GM21619 (cell line): ENCODE results near the gene CIB1.
A peak's percentile ranks its signal among the peaks of the same experiment; 100 is the strongest.
"Not testable (repeated sequence)": the region's sequence is repeated elsewhere in the genome, so short reads cannot be mapped to it uniquely, and the experiment has no call there.

Experiments
- ATAC-seq: cut with Tn5 transposase; IDR thresholded peaks from one replicate; pipeline ENCODE4 v1.9.1; 2021; ENCODE audit not compliant: unreplicated experiment

Gene CIB1

GRCh38 chr15:90233387-90234095, at the start of gene CIB1:
CIB1 (minus strand) TSS chr15:90233941; CDS start chr15:90233885, 56 bp downstream.
- ATAC-seq, result peak; percentile 74

- ATAC-seq, result not testable (repeated sequence)
These were observed 47.9 kb upstream of the CIB1 start for GRCh38 chr15:90281637-90282036.

GRCh38 chr15:90280743-90281142, 47.0 kb upstream of the CIB1 start:
- not testable (repeated sequence) for ATAC-seq

- ATAC-seq, result not testable (repeated sequence)
These were observed 44.7 kb upstream of the CIB1 start for GRCh38 chr15:90278467-90278866.

GRCh38 chr15:90271459-90272166, 37.9 kb upstream of the CIB1 start:
- no peak for ATAC-seq

GRCh38 chr15:90270502-90271150, 36.9 kb upstream of the CIB1 start:
- no peak for ATAC-seq

GRCh38 chr15:90268415-90268814, 34.7 kb upstream of the CIB1 start:
- ATAC-seq, result no peak

- no peak for ATAC-seq
These were observed 32.7 kb upstream of the CIB1 start for GRCh38 chr15:90266485-90266884.

- ATAC-seq, result no peak
These were observed 32.3 kb upstream of the CIB1 start for GRCh38 chr15:90266061-90266431.

GRCh38 chr15:90265271-90266060, 31.7 kb upstream of the CIB1 start, which contains the start of gene NGRN:
NGRN (plus strand) TSS chr15:90265672; CDS start chr15:90265713, 41 bp downstream.
- peak; percentile 93 for ATAC-seq

- no peak for ATAC-seq
These were observed 30.9 kb upstream of the CIB1 start for GRCh38 chr15:90264671-90265070.

GRCh38 chr15:90262426-90262825, 28.7 kb upstream of the CIB1 start:
- no peak for ATAC-seq

- no peak for ATAC-seq
These were observed 28.1 kb upstream of the CIB1 start for GRCh38 chr15:90261811-90262210.

- ATAC-seq, result not testable (repeated sequence)
These were observed 27.0 kb upstream of the CIB1 start for GRCh38 chr15:90260731-90261130.

- ATAC-seq, result peak; percentile 86
These were observed 25.8 kb upstream of the CIB1 start for GRCh38 chr15:90259524-90259923.

GRCh38 chr15:90257776-90258175, 24.0 kb upstream of the CIB1 start:
- ATAC-seq, result no peak

GRCh38 chr15:90249203-90249863, 15.6 kb upstream of the CIB1 start, which contains the start of gene TTLL13:
TTLL13 (plus strand) TSS chr15:90249556; CDS start chr15:90250631, 1,075 bp downstream.
- ATAC-seq, result peak; percentile 62

- ATAC-seq, result peak; percentile 7
These were observed 15.1 kb upstream of the CIB1 start for GRCh38 chr15:90248789-90249202.

- no peak for ATAC-seq
These were observed 10.3 kb upstream of the CIB1 start for GRCh38 chr15:90243943-90244639.
